Activated CD4-positive, alpha-beta T cell treated with anti-CD3 and anti-CD28 coated beads, Interleukin-2, amount 50 U/mL, for 1 hour (primary cell): ENCODE results near the gene DNER.
"Not testable (repeated sequence)": the region's sequence is repeated elsewhere in the genome, so short reads cannot be mapped to it uniquely, and the experiment has no call there.

Experiments used
- DNase-seq: peaks from one replicate; pipeline ENCODE4 v3.0.0-alpha.2; 2020

DNER gene

GRCh38 chr2:229714736-229715541 is 584 bp upstream of the DNER start:
- DNase-seq, result peak; percentile 10

- DNase-seq, result no peak
Measured at GRCh38 chr2:229713371-229714079, 830 bp downstream of the DNER start.

- DNase-seq, result no peak
Measured at GRCh38 chr2:229712136-229712535, 2.2 kb downstream of the DNER start.

- DNase-seq, result no peak
Measured at GRCh38 chr2:229708335-229708734, 6.0 kb downstream of the DNER start.

GRCh38 chr2:229703909-229704630 is 10.3 kb downstream of the DNER start:
- DNase-seq, result no peak

- no peak for DNase-seq
Measured at GRCh38 chr2:229701716-229702115, 12.6 kb downstream of the DNER start.

- DNase-seq, result no peak
Measured at GRCh38 chr2:229701062-229701461, 13.3 kb downstream of the DNER start.

- DNase-seq, result no peak
Measured at GRCh38 chr2:229695961-229696360, 18.4 kb downstream of the DNER start.

GRCh38 chr2:229693845-229694244 is 20.5 kb downstream of the DNER start:
- DNase-seq, result not testable (repeated sequence)

GRCh38 chr2:229691631-229692030 is 22.7 kb downstream of the DNER start:
- DNase-seq, result no peak

GRCh38 chr2:229689307-229689839 is 25.0 kb downstream of the DNER start:
- no peak for DNase-seq

- DNase-seq, result no peak
Measured at GRCh38 chr2:229688141-229688540, 26.2 kb downstream of the DNER start.

- DNase-seq, result no peak
Measured at GRCh38 chr2:229686122-229686919, 28.0 kb downstream of the DNER start.

GRCh38 chr2:229684942-229685562 is 29.3 kb downstream of the DNER start:
- DNase-seq, result no peak

- DNase-seq, result no peak
Measured at GRCh38 chr2:229679393-229680125, 34.8 kb downstream of the DNER start.

GRCh38 chr2:229675569-229675968 is 38.8 kb downstream of the DNER start:
- DNase-seq, result no peak

GRCh38 chr2:229674830-229675530 is 39.4 kb downstream of the DNER start:
- DNase-seq, result no peak

- no peak for DNase-seq
Measured at GRCh38 chr2:229673676-229674075, 40.7 kb downstream of the DNER start.

GRCh38 chr2:229672021-229672420 is 42.3 kb downstream of the DNER start:
- no peak for DNase-seq

GRCh38 chr2:229669841-229670240 is 44.5 kb downstream of the DNER start:
- DNase-seq, result no peak

GRCh38 chr2:229666811-229667210 is 47.5 kb downstream of the DNER start:
- DNase-seq, result no peak
